ENCODE results near the gene GDF15.
A peak's percentile ranks its signal among the peaks of the same experiment; 100 is the strongest.

DNA sequence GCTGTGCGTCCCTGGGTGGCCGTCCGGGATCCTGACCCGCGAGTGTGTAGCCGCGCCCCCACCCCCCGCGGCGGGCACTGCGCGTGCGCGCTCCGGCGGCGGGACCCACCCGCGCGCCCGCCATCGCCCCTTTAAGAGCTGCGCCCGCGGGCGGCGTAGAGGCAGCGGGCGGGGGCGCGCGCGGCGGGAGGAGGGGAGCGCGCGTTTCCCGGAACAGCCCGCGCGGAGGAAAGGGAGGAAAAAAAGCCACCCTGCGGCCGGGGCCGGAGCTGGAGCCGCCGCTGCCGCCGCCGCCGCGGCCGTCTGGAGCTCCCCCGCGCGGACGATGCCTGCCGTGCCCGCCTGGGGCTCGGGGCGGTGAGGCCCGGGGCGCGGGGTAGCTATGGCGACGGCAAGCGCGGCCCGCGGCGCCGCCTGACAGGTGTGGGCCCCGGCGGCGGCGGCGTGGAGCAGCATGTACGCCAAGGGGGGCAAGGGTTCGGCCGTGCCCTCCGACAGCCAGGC, 33.3 kb downstream of the GDF15 start, which contains the start of gene SSBP4:
- TF ChIP-seq EZH2 (optimal IDR thresholded peaks at IDR 0.05; ENCODE audit: low read depth, low read length) (no peak), EZH2phosphoT487 (IDR thresholded peaks at IDR 0.05; ENCODE audit: low read length) (no peak)
- TF ChIP-seq, protein P1, sequence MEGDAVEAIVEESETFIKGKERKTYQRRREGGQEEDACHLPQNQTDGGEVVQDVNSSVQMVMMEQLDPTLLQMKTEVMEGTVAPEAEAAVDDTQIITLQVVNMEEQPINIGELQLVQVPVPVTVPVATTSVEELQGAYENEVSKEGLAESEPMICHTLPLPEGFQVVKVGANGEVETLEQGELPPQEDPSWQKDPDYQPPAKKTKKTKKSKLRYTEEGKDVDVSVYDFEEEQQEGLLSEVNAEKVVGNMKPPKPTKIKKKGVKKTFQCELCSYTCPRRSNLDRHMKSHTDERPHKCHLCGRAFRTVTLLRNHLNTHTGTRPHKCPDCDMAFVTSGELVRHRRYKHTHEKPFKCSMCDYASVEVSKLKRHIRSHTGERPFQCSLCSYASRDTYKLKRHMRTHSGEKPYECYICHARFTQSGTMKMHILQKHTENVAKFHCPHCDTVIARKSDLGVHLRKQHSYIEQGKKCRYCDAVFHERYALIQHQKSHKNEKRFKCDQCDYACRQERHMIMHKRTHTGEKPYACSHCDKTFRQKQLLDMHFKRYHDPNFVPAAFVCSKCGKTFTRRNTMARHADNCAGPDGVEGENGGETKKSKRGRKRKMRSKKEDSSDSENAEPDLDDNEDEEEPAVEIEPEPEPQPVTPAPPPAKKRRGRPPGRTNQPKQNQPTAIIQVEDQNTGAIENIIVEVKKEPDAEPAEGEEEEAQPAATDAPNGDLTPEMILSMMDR (IDR thresholded peaks at IDR 0.05; ENCODE audit: low read length), result 0 out of 2 replicates have a peak, but pooled peaks have one; percentile 3

Data from MM.1S (cell line).